Glutamatergic neuron (in vitro differentiated cells): ENCODE data around the gene ROMO1. TPM values are rescaled to one million over a fixed set of nuclear protein-coding genes. Genes with fewer than 3 reads are reported as not detected.
A peak's percentile ranks its signal among the peaks of the same experiment; 100 is the strongest.
"Not testable (repeated sequence)": the region's sequence is repeated elsewhere in the genome, so short reads cannot be mapped to it uniquely, and the experiment has no call there.

Source experiments
- DNase-seq: peaks from one replicate; pipeline ENCODE4 v3.0.0; 2022
- H3K27ac Mint-ChIP-seq: one replicate; pipeline ENCODE4 v1.8.0; 2020; ENCODE audit warnings: mild to moderate bottlenecking, mixed read lengths, inconsistent platforms; ENCODE audit not compliant: unreplicated experiment
- H3K27me3 Mint-ChIP-seq: one replicate; pipeline ENCODE4 v1.8.0; 2020; ENCODE audit warnings: mild to moderate bottlenecking, moderate library complexity, mixed read lengths, inconsistent platforms; ENCODE audit not compliant: unreplicated experiment
- H3K36me3 Mint-ChIP-seq: one replicate; pipeline ENCODE4 v1.8.0; 2020; ENCODE audit warnings: mild to moderate bottlenecking, mixed read lengths, inconsistent platforms; ENCODE audit not compliant: unreplicated experiment
- H3K4me1 Mint-ChIP-seq: one replicate; pipeline ENCODE4 v1.8.0; 2020; ENCODE audit warnings: mild to moderate bottlenecking, low read depth, mixed read lengths, inconsistent platforms; ENCODE audit not compliant: unreplicated experiment
- H3K4me3 Mint-ChIP-seq: one replicate; pipeline ENCODE4 v1.8.0; 2020; ENCODE audit warnings: mild to moderate bottlenecking, mixed read lengths, inconsistent platforms; ENCODE audit not compliant: unreplicated experiment
- H3K9me3 Mint-ChIP-seq: one replicate; pipeline ENCODE4 v1.8.0; 2020; ENCODE audit warnings: mild to moderate bottlenecking, moderate library complexity, mixed read lengths, inconsistent platforms; ENCODE audit not compliant: unreplicated experiment
- CTCF ChIP-seq: fragments of 200-600 bp; sonication (generic); IDR thresholded peaks from one replicate; pipeline ENCODE4 v1.5.0; 2021; ENCODE audit not compliant: partially characterized antibody, unreplicated experiment
- total RNA-seq: library from RNA; stranded (reverse); fragmentation: NEBNext Ultra II Directional; extraction: Animal tissue kit (Norgen Biotek cat#: 25700); gene quantifications from one replicate; pipeline ENCODE4 v1.2.1, GENCODE V29; 2021; ENCODE audit not compliant: unreplicated experiment

The ROMO1 gene
- total RNA-seq, 1 donor from 2014 or later = 103 TPM

GRCh38 chr20:35741892-35742740 is 42.9 kb downstream of the ROMO1 start, which contains the start of gene RBM39:
TSS of gene RBM39 (minus strand) at chr20:35742260. CDS start at chr20:35740874, 1,386 bp downstream.
- peak within 1 kb of the TSS; percentile 97 for H3K27ac Mint-ChIP-seq
- peaks cover 20% of the 10 kb centered on the region for H3K4me1 Mint-ChIP-seq
- peaks cover 11% of the 10 kb centered on the region for H3K27me3 Mint-ChIP-seq
- H3K9me3 Mint-ChIP-seq = peaks cover 14% of the 10 kb centered on the region
- peak; percentile 100 for DNase-seq
- peak; percentile 36 for TF ChIP-seq CTCF
- no peaks in the 10 kb centered on the region for H3K36me3 Mint-ChIP-seq
- peak within 1 kb of the TSS; percentile 99 for H3K4me3 Mint-ChIP-seq

- Mint-ChIP-seq H3K9me3 (peaks cover 14% of the 10 kb centered on the region), H3K27ac (peak overlapping the region; percentile 97), H3K27me3 (peaks cover 11% of the 10 kb centered on the region), H3K4me3 (peak overlapping the region; percentile 99), H3K36me3 (no peaks in the 10 kb centered on the region), H3K4me1 (peaks cover 20% of the 10 kb centered on the region)
- TF ChIP-seq CTCF = peak; percentile 6
- DNase-seq = no peak
Observed at GRCh38 chr20:35742741-35743523, 43.7 kb downstream of the ROMO1 start.

- Mint-ChIP-seq H3K4me1 (peaks cover 12% of the 10 kb centered on the region), H3K4me3 (peak overlapping the region; percentile 99), H3K27me3 (peaks cover 11% of the 10 kb centered on the region), H3K27ac (peak overlapping the region; percentile 97), H3K9me3 (peaks cover 14% of the 10 kb centered on the region), H3K36me3 (no peaks in the 10 kb centered on the region)
- no peak for TF ChIP-seq CTCF
- DNase-seq = no peak
Observed at GRCh38 chr20:35743693-35744491, 44.7 kb downstream of the ROMO1 start.

GRCh38 chr20:35744492-35744841 is 45.3 kb downstream of the ROMO1 start:
- peaks cover 11% of the 10 kb centered on the region for H3K27me3 Mint-ChIP-seq
- not testable (repeated sequence) for H3K4me3 Mint-ChIP-seq

More at GRCh38 chr20:35744492-35744841, 45.3 kb downstream of the ROMO1 start:
- Mint-ChIP-seq H3K9me3 (peaks cover 14% of the 10 kb centered on the region), H3K27ac (peak overlapping the region; percentile 97)
- not testable (repeated sequence) for H3K36me3 Mint-ChIP-seq, H3K4me1 Mint-ChIP-seq, DNase-seq

Other genes with a start within 250 kb of the ROMO1 start
- gene CEP250, start 243.8 kb upstream of the ROMO1 start, total RNA-seq = 39.4 TPM
- gene C20orf173, start 169.8 kb upstream of the ROMO1 start, total RNA-seq = not detected
- 233 TPM for gene ERGIC3, start 157.3 kb upstream of the ROMO1 start, total RNA-seq
- 5.0 TPM for gene SPAG4, start 83.6 kb upstream of the ROMO1 start, total RNA-seq
- 327 TPM for gene CPNE1, start 34.5 kb upstream of the ROMO1 start, total RNA-seq
- 147 TPM for gene RBM12, start 34.5 kb upstream of the ROMO1 start, total RNA-seq
- 13.9 TPM for gene NFS1, start 53 bp upstream of the ROMO1 start, total RNA-seq
- gene RBM39, start 42.9 kb downstream of the ROMO1 start, total RNA-seq = 358 TPM
- 76.1 TPM for gene PHF20, start 72.6 kb downstream of the ROMO1 start, total RNA-seq